B cell (primary cell): ENCODE measurements around the gene MRPS26. TPM values are rescaled to one million over a fixed set of nuclear protein-coding genes. Genes with fewer than 3 reads are reported as not detected.

Source experiments
- ATAC-seq: fragments of 200-7000 bp; cut with Tn5 transposase; one replicate; pipeline ENCODE4 v1.10.0; 2021; ENCODE audit warnings: low read depth, mild to moderate bottlenecking, moderate number of reproducible peaks, moderate library complexity
- CTCF ChIA-PET: fragments of 350-600 bp; sonication (Branson Sonifier 250); formaldehyde crosslinking; loops from one replicate; lab custom pipeline; 2021; ENCODE audit warnings: antibody characterized with exemption, inconsistent platforms; lab: Charles Lee
- POLR2A ChIA-PET: fragments of 350-600 bp; sonication (Branson Sonifier 250); formaldehyde crosslinking; loops from one replicate; lab custom pipeline; 2021; ENCODE audit warnings: antibody characterized with exemption; lab: Charles Lee
- DNase-seq: peaks from one replicate; pipeline ENCODE4 v3.0.0; 2013
- H2AFZ ChIP-seq: 2 replicates; pipeline ENCODE4 v1.6.1; 2012; ENCODE audit warnings: mild to moderate bottlenecking, low read depth, low read length; ENCODE audit not compliant: insufficient read depth, poor library complexity, severe bottlenecking
- H3K27ac ChIP-seq, 2 donors: 1 replicate in 1 of 2; 2 replicates in 1 of 2; pipeline ENCODE4 v1.5.1; 2012 to 2013; ENCODE audit warnings: low read length in 2 of 2, mild to moderate bottlenecking in 2 of 2, moderate library complexity in 1 of 2
- H3K27me3 ChIP-seq, 4 experiments: fragments of 200-600 bp in 1 of 4; sonication (generic) in 1 of 4; replicated peaks in 1 of 4; 1 replicate in 2 of 4; 2 replicates in 2 of 4; pipeline versions ENCODE4 v1.6.1 to v1.7.0; 2013 to 2016; ENCODE audit warnings: low read length in 3 of 4, mild to moderate bottlenecking in 2 of 4, mixed read lengths in 1 of 4, moderate library complexity in 1 of 4; ENCODE audit not compliant: insufficient read depth in 4 of 4, control insufficient read depth in 3 of 4; ENCODE audit errors: control extremely low read depth in 1 of 4
- H3K36me3 ChIP-seq, 2 experiments: replicated peaks in 1 of 2; 1 replicate in 1 of 2; 2 replicates in 1 of 2; pipeline versions ENCODE4 v1.6.1 to v1.7.1; 2013; ENCODE audit warnings: low read length in 1 of 2; ENCODE audit not compliant: insufficient read depth in 2 of 2, control insufficient read depth in 1 of 2; ENCODE audit errors: control extremely low read depth in 1 of 2, extremely low read depth in 1 of 2
- H3K4me1 ChIP-seq, 2 donors: fragments of 200-600 bp in 1 of 2; sonication (generic) in 1 of 2; 1 replicate in 1 of 2; 2 replicates in 1 of 2; pipeline versions ENCODE4 v1.5.1 to v1.6.1; 2013 to 2017; ENCODE audit warnings: low read length in 2 of 2; ENCODE audit not compliant: control insufficient read depth in 2 of 2, insufficient read depth in 2 of 2
- H3K4me2 ChIP-seq: replicated peaks from 2 replicates; pipeline ENCODE3; 2012; ENCODE audit warnings: mild to moderate bottlenecking, low read depth, low read length; ENCODE audit not compliant: poor library complexity, severe bottlenecking
- H3K4me3 ChIP-seq, 5 experiments: fragments of 200-600 bp in 1 of 5; sonication (generic) in 1 of 5; 1 replicate in 3 of 5; 2 replicates in 2 of 5; pipeline versions ENCODE4 v1.5.1 to v1.7.0; 2011 to 2016; ENCODE audit warnings: low read length in 4 of 5, mild to moderate bottlenecking in 4 of 5, low read depth in 2 of 5, control low read depth in 1 of 5, moderate library complexity in 1 of 5; ENCODE audit not compliant: insufficient read depth in 1 of 5; ENCODE audit errors: control extremely low read depth in 1 of 5, extremely low read depth in 1 of 5
- H3K79me2 ChIP-seq: fragments of 200-600 bp; sonication (generic); one replicate; pipeline ENCODE4 v1.6.0; 2016; ENCODE audit warnings: low read length; ENCODE audit not compliant: control insufficient read depth, insufficient read depth
- H3K9ac ChIP-seq: fragments of 200-600 bp; sonication (generic); 2 replicates; pipeline ENCODE4 v1.6.1; 2017; ENCODE audit warnings: mild to moderate bottlenecking, low read length, moderate library complexity
- H3K9me3 ChIP-seq, 3 donors: one replicate each; pipeline versions ENCODE4 v1.6.1 to v1.7.1; 2013; ENCODE audit warnings: low read length in 2 of 3; ENCODE audit not compliant: control insufficient read depth in 2 of 3, insufficient read depth in 1 of 3; ENCODE audit errors: control extremely low read depth in 1 of 3
- H4K20me1 ChIP-seq: 2 replicates; pipeline ENCODE4 v1.6.0; 2012; ENCODE audit warnings: mild to moderate bottlenecking, low read length; ENCODE audit not compliant: insufficient read depth, control insufficient read depth, poor library complexity, severe bottlenecking
- H3K27ac Mint-ChIP-seq: one replicate; pipeline ENCODE4 v1.8.0; 2021; ENCODE audit warnings: mixed read lengths
- H3K27me3 Mint-ChIP-seq: one replicate; pipeline ENCODE4 v1.8.0; 2021; ENCODE audit warnings: mixed read lengths
- H3K4me1 Mint-ChIP-seq: one replicate; pipeline ENCODE4 v1.8.0; 2021; ENCODE audit warnings: mixed read lengths
- H3K4me3 Mint-ChIP-seq: one replicate; pipeline ENCODE4 v1.8.0; 2021; ENCODE audit warnings: mixed read lengths
- H3K9me3 Mint-ChIP-seq: one replicate; pipeline ENCODE4 v1.8.0; 2022; ENCODE audit warnings: mixed read lengths; ENCODE audit not compliant: insufficient read depth
- CTCF ChIP-seq: fragments of 200-600 bp; IDR thresholded peaks from one replicate; pipeline ENCODE4 v1.8.0; 2022; ENCODE audit warnings: antibody characterized with exemption, mild to moderate bottlenecking
- EZH2 ChIP-seq: IDR thresholded peaks from 2 replicates; pipeline ENCODE4 v1.6.1; 2012; ENCODE audit warnings: borderline replicate concordance, low read depth, mild to moderate bottlenecking, moderate library complexity, low read length; ENCODE audit not compliant: insufficient read depth, poor library complexity, severe bottlenecking
- WGBS: methylation state at CpG from one replicate; pipeline ENCODE4 v1.1.5; 2013; ENCODE audit warnings: missing lambda C conversion rate; ENCODE audit not compliant: insufficient coverage; 5-methylcytosine and 5-hydroxymethylcytosine counted together
- intact Hi-C: fragments of 100-400 bp; cut with micrococcal nuclease; formaldehyde crosslinking; loops from one replicate; pipeline ENCODE4 v1.10.0; 2022
- polyA plus RNA-seq: library from polyadenylated mRNA; depleted of rRNA; stranded (reverse); fragments of >200 nt; gene quantifications from 2 replicates; pipeline ENCODE4 v1.2.3, GENCODE V29; 2012
- total RNA-seq, 2 donors: library from RNA; stranded (reverse); fragments of 120-200 nt in 1 of 2; gene quantifications; 1 replicate in 1 of 2; 2 replicates in 1 of 2; pipeline versions ENCODE4 v1.2.3 to v1.2.4, GENCODE V29; 2013 to 2022

The MRPS26 gene
- total and polyA plus RNA-seq, 2 donors (not counting 1 experiment from before 2014, with no cell fraction given), result 35.9 to 37.5 TPM

GRCh38 chr20:3045042-3045815, 623 bp upstream of the MRPS26 start:
- POLR2A ChIA-PET, result interaction anchor here (0.6 to 1.4 kb wide), 6 partner anchors 8 to 397 kb away, joined by 3 to 5 read pairs (median 4); partner anchors contain the start of genes NOP56, PCED1A and VPS16
- WGBS, result under 1% methylated on average over 22 of the region's 24 CpGs

More at GRCh38 chr20:3045042-3045815, 623 bp upstream of the MRPS26 start:
- CTCF ChIA-PET, result interaction anchor here (1.0 kb wide), 1 partner anchor 9 kb away, joined by 3 read pairs; no protein-coding TSS in a partner anchor
- H3K9me3 Mint-ChIP-seq, result no peaks in the 10 kb centered on the region
- intact Hi-C loops, result loop anchor here (1.0 to 10.0 kb wide), 7 partner anchors 27 to 722 kb away; partner anchors contain the start of genes ADISSP, ATRN, LZTS3 and NOP56
- H3K9me3 ChIP-seq, result no peaks in the 10 kb centered on the region
- H3K27me3 Mint-ChIP-seq, result no peaks in the 10 kb centered on the region
- peak overlapping the region in 4 of 5 experiments; percentile 76 to 89 (median 84) for H3K4me3 ChIP-seq
- peak overlapping the region; percentile 93 for H3K4me2 ChIP-seq
- peak overlapping the region; percentile 91 for H2AFZ ChIP-seq
- peak overlapping the region; percentile 85 for H3K9ac ChIP-seq
- H3K4me3 Mint-ChIP-seq, result peak overlapping the region; percentile 95
- peak overlapping the region; percentile 97 for H3K27ac Mint-ChIP-seq
- H3K79me2 ChIP-seq, result peaks cover 17% of the 10 kb centered on the region
- H4K20me1 ChIP-seq, result peaks cover 20% of the 10 kb centered on the region
- no peak for TF ChIP-seq EZH2
- no peak for TF ChIP-seq CTCF
- peak overlapping the region; percentile 63 to 88 for H3K27ac ChIP-seq
- H3K4me1 Mint-ChIP-seq, result peaks cover 15% of the 10 kb centered on the region
- no peaks in the 10 kb centered on the region for H3K27me3 ChIP-seq
- peaks cover 0 to 19% of the 10 kb centered on the region in 2 experiments for H3K36me3 ChIP-seq
- ATAC-seq (peak; percentile 64), DNase-seq (no peak)
- peaks cover 11 to 17% of the 10 kb centered on the region in 2 donors for H3K4me1 ChIP-seq
